ENCODE measurements around the gene NFKB2.

The NFKB2 gene

GRCh38 chr10:102405632-102406031, 10.1 kb downstream of the NFKB2 start:
- no peak for DNase-seq (ENCODE audit: extremely low spot score)
- CTCF ChIA-PET: interaction anchor here (1.2 to 6.6 kb wide), 8 partner anchors 10 to 236 kb away, joined by 3 to 88 read pairs (median 13); partner anchors contain the start of genes C10orf95, ELOVL3, FBXL15 and NFKB2
- TF ChIP-seq, protein P1, sequence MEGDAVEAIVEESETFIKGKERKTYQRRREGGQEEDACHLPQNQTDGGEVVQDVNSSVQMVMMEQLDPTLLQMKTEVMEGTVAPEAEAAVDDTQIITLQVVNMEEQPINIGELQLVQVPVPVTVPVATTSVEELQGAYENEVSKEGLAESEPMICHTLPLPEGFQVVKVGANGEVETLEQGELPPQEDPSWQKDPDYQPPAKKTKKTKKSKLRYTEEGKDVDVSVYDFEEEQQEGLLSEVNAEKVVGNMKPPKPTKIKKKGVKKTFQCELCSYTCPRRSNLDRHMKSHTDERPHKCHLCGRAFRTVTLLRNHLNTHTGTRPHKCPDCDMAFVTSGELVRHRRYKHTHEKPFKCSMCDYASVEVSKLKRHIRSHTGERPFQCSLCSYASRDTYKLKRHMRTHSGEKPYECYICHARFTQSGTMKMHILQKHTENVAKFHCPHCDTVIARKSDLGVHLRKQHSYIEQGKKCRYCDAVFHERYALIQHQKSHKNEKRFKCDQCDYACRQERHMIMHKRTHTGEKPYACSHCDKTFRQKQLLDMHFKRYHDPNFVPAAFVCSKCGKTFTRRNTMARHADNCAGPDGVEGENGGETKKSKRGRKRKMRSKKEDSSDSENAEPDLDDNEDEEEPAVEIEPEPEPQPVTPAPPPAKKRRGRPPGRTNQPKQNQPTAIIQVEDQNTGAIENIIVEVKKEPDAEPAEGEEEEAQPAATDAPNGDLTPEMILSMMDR (IDR thresholded peaks at IDR 0.05; ENCODE audit: control extremely low read depth, extremely low read depth, low read depth, missing control alignments): no peak
- POLR2A ChIA-PET: interaction anchor here (0.7 kb wide), 1 partner anchor 45 kb away, joined by 3 read pairs; no protein-coding TSS in a partner anchor

- TF ChIP-seq, protein P1 (IDR thresholded peaks at IDR 0.05; ENCODE audit: control extremely low read depth, extremely low read depth, low read depth, missing control alignments): no peak
- ChIA-PET CTCF (interaction anchor here (1.7 to 6.6 kb wide), 5 partner anchors 8 to 177 kb away, joined by 5 to 88 read pairs (median 41); partner anchors contain the start of genes ELOVL3, FBXL15 and NFKB2), POLR2A (interaction anchor here (0.7 kb wide), 1 partner anchor 223 kb away, joined by 4 read pairs; no protein-coding TSS in a partner anchor)
- no peak for DNase-seq (ENCODE audit: extremely low spot score)
Measured at GRCh38 chr10:102406815-102407214, 11.3 kb downstream of the NFKB2 start.

GRCh38 chr10:102407425-102408130, 12.1 kb downstream of the NFKB2 start:
- TF ChIP-seq, protein P1 (IDR thresholded peaks at IDR 0.05; ENCODE audit: control extremely low read depth, extremely low read depth, low read depth, missing control alignments): no peak
- DNase-seq (ENCODE audit: extremely low spot score): no peak
- ChIA-PET CTCF (interaction anchor here (1.7 to 6.6 kb wide), 4 partner anchors 8 to 178 kb away, joined by 8 to 88 read pairs (median 53); partner anchors contain the start of genes ELOVL3, FBXL15 and NFKB2), POLR2A (no interaction called here)

DNA sequence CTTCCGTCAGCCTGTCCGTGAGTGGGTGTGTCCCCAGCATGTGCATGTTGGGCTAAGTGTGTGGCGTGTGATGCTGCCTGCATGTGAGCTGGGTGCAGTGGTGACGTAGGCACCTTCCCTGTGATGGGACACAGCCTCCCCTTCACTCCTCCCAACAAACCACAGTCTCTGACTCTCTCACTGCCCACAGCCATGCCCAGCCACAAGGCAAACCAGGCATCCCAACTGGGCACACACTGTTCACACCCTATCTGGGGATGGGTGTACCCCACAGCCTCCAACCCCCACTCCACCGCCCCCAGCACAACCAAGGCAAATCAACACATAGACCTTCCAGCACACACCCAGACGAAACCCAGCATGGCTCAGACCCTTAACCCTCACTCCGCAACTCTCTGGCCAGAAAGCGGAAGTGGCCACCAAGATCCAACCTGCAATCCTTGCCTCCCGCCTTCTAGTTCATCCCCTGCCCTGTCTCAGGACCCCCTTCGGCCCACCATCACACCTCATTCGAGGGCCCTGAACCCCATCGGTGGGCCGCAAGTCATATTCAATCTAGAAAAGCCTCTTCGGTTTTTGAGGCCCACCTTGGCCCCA, 12.7 kb downstream of the NFKB2 start:
- no peak for DNase-seq (ENCODE audit: extremely low spot score)
- TF ChIP-seq, protein P1 (IDR thresholded peaks at IDR 0.05; ENCODE audit: control extremely low read depth, extremely low read depth, low read depth, missing control alignments): no peak
- ChIA-PET POLR2A (no interaction called here), CTCF (interaction anchor here (1.7 to 6.6 kb wide), 3 partner anchors 9 to 15 kb away, joined by 8 to 65 read pairs (median 41); partner anchors contain the start of genes FBXL15 and NFKB2)

- ChIA-PET POLR2A (no interaction called here), CTCF (interaction anchor here (0.8 to 5.5 kb wide), 9 partner anchors 10 to 179 kb away, joined by 3 to 61 read pairs (median 5); partner anchors contain the start of gene FBXL15)
- peak; percentile 75 for DNase-seq (ENCODE audit: extremely low spot score)
- TF ChIP-seq, protein P1 (IDR thresholded peaks at IDR 0.05; ENCODE audit: control extremely low read depth, extremely low read depth, low read depth, missing control alignments): no peak
Measured at GRCh38 chr10:102408728-102409603, 13.5 kb downstream of the NFKB2 start.

Data from GM10248 (cell line).